Measurements from ENCODE around the gene ZFP69.

ZFP69 gene

DNA sequence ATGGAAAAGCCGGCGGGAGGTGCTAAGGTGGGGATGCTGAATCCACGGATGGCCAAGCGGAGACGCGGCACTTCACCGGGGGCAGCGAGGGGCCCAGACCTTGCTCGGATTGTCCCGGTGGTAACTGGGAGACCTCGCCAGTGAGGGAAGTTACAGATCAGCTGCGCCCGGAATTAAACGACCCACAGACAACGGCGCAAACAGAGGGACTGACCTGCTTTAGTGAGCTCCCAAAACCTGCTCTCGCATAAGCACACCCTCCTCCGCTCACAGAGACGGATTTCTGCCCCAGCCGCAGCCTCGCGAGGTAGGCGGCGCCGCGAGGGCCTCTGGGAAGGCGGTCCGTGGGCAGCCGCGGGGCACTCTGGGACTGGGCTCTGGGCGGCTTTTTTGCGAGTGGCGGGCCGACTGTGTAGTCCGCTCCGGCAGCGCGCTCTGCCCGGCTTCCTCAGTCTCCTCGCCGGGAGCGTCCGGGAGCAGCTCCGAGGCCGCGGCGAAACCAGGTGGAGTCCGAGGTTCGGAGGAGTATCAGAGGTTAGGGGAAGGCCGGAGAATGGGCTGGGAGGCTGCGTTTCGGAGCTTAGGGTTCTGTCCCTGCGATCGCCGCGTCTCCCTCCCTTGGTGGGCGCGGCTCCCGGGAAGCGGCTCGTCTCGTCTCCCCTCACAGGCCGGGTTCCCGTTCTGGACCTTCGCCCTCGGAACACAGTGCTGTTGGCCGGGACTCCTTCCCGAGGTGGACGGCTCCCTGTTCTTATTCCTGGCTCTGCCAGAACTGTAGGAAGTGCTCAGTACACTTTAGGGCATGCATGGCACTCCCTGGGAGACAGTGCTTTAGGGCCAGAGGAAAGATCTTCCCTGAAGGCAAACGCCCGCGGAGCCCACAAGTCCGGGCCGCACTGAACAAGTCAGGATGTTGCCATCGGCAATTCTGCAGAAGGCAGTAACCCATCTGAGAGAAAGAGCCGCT is 31.6 kb downstream of the ZFP69 start, which contains the start of gene EXO5:
TSS of gene EXO5 (plus strand) at position 393 of the 967 bp plus-strand sequence. CDS start 5,778 bp downstream, outside the sequence.
- peak; percentile 27 to 62 for DNase-seq

DNA sequence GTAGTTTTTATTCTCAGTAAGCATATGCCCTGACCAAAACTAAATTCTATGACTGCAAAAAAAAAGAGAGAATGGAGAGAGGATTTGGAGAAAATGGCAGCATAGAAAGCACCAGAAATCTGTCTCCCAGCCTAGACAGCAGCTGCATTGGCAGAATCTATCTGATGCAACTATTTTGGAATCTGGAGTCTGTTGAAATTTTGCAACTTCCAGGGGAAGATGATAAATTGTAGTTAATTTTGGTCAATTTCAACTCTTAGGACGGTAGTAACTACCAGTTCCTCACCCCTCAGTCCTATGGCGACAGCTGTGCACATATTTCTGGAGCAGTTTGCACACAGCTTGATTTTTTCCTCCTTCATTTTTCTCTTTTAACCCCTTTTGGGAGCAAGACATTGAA is 42.4 kb downstream of the ZFP69 start:
- DNase-seq, result no peak

DNA sequence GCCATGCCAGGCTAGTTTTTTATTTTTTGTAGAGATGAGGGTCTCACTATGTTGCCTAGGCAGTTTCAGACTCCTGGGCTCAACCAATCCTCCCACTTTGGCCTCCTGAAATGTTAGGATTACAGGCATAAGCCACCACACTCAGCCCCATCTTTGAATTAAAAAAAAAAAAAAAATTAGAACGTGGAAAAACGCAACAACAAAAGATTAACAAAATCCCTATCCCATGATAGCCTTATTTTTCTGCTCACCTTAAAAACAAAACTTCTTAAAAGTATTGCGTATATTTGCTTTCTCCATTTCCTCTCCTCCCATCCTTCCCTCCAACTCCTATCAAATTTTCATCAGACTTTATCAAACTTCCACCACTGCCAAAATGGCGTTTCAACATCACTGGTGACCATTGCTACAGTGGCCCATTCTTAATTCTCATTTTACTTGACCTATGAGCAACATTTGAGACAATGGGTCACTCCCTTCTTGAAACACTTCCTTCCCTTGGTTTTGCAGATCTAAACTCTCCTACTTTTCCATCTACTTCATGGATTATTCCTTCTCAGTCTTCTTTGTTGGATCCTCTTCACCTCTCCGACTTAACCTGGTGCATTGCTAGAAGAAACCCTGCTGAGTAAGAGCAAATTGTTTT is 53.8 kb downstream of the ZFP69 start:
- DNase-seq, result no peak

DNA sequence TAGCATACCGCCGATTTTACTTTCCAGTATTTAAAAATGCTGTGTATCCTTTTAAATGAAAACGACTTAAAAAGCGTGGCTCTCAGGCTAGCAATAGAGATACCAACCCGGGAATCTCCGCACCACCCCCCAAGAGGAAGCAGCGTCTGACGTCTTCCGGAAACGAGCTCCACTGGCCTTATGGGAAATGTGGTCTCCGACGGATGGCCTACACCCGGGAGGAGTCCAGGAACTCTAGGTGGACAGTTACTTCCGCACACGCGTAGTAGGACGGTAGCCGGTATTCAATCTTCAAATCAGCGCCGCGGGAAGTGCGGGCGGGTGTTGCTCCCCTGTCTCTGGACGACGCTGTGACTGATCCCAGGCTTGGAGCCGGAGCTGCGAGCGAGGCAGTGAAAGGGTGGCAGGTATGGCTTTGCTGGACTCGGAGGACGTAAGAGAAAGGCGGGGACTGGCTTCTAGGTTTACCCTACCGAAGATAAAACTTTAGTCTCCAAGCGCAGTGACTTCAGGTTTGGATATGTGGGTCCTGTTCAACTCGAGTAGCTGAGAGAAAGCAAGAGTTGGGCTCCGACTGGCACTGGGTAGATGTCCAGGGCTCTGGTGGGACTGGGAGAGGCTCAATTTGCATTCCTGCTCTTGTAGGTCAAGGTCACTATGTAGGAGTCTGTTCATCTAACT is 54.4 kb downstream of the ZFP69 start, which contains the start of gene ZNF684:
TSS of gene ZNF684 (plus strand) at position 257 of the 681 bp plus-strand sequence. CDS start 1,530 bp downstream, outside the sequence.
- peak; percentile 76 to 80 for DNase-seq

DNA sequence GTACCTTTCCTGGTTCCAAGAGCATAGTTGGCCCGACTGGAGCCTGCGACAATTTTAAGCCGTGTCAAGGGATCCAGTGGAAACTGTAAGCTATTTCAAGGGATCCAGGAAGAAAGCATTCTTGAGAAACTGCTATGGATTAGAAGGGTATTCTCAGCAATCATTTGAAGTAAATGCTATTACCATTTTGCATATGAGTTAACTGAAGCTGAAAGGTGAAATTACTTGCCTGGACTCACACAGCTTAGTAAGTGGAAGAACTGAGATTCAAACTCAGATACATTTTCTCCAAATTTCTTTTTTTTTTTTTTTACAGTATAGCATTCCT is 54.9 kb downstream of the ZFP69 start:
- no peak for DNase-seq

DNA sequence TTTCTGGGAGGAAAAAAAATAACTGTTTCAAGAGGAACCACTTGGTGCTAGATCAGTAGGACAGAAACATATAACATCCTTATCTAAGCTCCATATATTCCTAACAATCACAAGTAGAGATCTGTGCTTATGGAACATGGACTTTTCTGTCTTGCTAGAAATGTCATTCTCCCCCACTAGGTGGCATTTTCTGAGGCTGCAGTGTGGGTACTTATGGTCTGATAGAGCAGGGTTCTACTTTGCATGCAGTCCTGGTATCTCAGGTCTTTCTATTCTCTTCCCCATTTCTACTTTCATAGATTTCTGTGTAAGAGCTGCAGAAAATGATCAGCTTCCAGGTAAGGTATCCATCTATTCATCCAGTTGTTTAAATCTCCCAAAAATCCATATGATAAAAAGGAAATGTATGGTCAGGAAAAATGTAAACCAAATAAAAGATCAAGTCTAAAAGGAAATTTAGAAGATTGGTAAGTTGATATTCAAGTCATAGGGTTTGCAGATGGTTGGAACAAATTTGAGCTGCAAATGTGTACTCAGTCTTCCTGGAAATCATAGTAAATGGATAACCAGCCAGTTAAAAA is 55.8 kb downstream of the ZFP69 start:
- no peak for DNase-seq

DNA sequence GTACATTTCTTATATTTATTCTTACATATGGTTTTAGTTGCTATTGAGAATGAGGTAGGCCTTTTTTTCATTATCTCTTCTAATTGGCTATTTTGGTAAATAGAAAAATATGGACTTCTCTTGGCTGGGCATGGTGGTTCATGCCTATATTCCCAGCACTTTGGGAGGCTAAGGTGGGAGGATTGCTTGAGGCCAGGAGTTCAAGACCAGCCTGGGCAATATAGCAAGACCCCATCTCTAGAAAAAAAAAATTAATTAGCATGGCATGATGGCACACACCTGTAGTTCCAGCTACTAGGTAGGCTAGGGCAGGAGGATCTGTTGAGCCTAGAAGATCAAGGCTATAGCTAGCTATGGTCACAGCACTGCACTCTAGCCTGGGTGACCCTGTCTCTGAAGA is 57.5 kb downstream of the ZFP69 start:
- no peak for DNase-seq

DNA sequence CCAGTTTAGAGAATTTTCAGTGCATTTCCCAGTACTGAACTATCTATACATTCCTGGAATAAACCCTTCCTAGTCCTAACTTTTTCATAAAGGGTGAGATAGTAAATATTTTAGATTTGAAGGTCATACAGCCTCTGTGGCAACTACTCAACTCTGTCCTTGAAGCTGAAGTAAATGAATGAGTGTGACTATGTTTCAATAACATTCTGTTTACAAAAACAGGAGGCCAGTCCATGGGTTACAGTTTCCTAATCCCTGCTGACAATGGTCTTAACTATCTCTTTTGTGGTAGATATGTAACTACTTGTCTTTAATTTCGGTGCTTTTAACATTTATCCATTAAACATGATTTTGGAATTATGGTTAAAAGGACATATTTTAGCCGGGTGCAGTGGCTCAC is 58.6 kb downstream of the ZFP69 start:
- no peak for DNase-seq

DNA sequence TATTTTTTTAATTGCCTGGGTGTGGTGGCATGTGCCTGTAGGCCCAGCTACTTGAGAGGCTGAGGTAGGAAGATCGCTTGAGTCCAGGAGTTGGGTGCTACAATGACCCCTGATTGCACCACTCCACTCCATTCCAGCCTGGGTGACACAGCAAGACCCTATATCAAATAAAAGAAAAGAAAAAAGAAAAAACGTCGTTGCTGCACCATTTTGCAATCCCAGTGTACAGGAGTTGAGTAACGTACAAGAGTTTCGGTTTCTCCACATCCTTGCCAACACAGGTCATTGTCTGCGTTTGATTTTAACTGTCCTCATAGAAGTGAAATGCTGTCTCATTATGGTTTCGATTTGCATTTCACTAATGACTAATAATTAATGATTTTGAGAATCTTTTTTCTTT is 62.2 kb downstream of the ZFP69 start:
- no peak for DNase-seq
